Right forelimb (tissue), 1 donor: ENCODE data around the gene C3orf22.
A peak's percentile ranks its signal among the peaks of the same experiment; 100 is the strongest.
"Not testable (repeated sequence)": the region's sequence is repeated elsewhere in the genome, so short reads cannot be mapped to it uniquely, and the experiment has no call there.

Experiments
- DNase-seq: peaks from one replicate; pipeline ENCODE4 v3.0.0-alpha.2; 2018

Gene C3orf22, protein sequence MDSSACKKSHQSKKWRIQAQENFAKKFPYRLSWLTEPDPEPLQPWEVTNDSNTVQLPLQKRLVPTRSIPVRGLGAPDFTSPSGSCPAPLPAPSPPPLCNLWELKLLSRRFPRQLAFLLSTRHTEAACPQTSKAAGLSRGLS

DNA sequence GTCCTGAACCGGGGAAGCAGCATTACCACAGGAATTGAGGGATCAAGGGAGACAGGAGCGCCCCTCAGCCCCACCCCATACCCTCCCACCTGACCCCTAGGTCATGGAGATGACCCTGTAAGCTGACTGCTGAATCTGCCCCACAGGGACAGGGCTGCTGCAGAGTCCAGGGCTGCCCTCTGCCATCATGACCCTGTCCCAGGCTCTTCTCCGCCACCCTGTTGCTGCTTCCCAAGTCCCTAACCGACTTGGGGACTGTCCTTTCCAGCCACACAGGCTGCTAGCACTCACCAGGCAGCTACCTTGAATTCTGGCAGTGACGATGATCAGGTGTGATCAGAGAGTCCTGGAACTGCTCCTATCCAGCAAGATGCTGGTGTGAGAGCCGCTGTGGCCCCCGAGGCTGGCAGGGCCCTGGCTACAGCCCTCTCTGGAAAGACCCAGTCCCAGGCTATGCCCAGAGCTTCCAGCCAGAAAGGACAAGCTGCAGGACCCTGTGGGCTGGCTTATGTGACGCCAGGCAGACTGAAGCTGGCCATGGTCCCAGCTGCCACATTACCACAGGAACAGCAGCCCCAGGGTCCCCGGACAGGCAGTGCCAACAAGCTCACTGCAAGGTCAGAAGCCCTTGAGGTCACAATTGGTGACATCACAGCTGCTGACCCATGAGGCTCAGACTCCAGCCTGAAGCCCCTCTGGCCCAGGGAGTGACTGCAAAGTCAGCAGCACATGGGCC, at the start of gene C3orf22:
C3orf22 (minus strand) TSS at position 597 of the 736 bp plus-strand sequence. CDS start 5,542 bp downstream, outside the sequence.
- DNase-seq: peak; percentile 23

DNA sequence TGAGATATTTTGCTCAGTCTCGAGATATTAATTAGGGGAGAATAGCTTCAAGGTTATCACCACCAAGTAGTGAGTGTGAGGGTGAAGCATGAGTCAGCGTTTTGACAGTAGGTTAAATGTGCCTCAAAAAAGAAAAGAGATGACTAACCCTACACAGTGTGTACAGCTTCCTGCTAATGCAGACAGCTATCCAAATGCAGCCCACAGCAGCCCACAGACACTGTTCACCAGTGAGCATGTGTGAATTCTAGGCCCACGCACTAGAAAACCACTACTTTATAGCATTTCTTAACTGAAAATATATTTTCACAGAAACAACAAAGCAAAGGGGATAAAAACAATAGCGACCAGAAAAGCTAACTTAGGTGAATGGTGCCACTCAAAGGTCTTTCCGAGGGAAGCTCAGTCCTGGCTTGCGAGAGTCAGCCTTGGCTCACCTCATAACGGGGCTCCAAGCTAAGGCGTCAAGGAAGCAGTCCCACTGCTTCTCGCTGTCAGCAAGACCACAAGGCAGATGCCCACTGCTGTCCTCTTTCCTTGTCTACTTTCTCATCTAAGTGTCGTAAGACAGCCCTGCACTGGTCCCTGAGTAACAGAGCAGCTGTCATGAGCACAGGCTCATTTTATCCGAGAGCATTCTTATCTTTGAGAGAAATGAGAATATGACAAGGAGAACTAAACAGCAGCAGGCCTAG, 48.6 kb upstream of the C3orf22 start:
- DNase-seq: no peak

DNA sequence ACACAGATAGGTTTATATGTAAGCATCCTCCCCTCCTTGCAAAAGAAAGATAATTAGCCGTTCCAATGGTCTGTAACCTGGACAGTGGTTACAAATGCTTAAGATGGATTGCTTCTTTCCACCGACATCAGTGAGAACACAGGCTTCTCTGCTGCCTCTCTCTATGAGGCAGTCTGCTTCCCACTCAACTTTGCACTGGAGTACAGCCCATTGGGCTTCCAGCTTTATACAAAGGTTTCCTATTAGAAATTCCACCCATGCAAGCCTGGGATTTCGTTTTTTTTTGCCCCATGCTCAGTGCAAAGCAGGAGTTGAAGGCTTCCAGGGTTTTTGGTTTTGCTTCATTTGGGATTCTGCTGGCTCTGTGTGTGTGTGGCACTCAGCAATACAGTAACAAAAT, 47.3 kb upstream of the C3orf22 start:
- no peak for DNase-seq

DNA sequence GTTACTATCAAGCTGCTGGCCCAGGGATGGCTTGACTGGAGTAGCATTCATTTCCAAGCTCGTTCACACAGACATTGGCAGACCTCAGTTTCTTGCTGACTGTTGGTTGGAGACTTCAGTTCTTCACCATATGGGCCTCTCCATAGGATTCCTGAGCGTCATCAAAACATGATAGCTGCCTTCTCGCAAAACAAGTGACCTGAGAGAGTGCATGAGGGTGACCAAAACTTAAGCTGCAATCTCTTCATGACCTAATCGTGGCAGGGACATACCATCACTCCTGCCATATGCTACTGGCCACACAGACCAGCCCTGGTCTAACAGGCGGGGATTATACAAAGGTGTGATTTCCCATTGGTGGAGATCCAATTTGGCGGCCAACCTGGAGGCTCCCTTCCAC, 46.0 kb upstream of the C3orf22 start:
- no peak for DNase-seq

DNA sequence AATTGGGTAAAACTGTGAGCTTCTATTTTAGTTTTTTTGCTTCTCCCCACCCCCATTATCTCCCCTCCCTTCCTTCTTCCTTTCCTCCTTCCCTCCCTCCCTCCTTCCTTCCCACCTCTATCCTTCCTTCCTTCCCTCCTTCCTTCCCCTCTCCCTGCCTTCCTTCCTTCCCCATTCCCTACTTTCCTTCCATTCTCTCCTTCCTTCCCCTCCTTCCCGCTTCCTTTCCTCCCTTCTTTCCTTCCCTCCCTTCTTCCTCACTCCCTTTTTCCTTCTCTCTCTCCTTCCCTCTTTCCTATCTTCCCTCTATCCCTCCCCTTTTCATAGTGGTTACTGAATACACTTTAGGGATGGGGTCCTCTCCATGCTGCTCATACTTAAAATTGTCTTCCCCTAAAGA, 40.4 kb upstream of the C3orf22 start:
- no peak for DNase-seq

DNA sequence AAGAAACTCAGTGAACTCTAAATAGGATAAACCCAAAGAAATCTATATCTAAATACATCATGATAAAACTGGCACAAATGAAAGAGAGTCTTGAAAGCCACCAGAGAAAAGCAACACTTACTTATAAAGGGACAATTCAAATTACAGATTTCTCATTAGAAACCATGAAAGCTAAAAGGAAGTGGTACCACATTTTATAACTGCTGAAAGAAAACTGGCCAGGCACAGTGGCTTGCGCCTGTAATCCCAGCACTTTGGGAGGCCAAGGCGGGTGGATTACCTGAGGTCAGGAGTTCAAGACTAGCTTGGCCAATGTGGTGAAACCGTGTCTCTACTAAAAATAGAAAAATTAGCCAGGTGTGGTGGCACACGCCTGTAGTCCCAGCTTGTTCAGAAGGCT, 36.7 kb upstream of the C3orf22 start:
- not testable (repeated sequence) for DNase-seq

DNA sequence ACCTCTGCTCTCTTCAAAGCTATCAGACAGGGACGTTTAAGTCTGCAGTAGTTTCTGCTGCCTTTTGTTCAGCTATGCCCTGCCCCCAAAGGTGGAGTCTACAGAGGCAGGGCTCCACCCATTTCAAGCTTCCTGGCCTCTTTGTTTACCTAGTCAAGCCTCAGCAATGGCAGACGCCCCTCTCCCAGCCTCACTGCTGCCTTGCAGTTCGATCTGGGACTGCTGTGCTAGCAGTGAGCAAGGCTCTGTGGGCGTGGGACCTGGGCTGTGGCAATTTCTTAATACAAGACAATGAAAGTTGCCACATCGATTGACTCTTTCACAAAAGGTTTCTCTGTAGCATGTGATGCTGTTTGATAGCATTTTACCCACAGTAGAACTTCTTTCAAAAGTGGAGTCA, 32.8 kb upstream of the C3orf22 start:
- DNase-seq: not testable (repeated sequence)

DNA sequence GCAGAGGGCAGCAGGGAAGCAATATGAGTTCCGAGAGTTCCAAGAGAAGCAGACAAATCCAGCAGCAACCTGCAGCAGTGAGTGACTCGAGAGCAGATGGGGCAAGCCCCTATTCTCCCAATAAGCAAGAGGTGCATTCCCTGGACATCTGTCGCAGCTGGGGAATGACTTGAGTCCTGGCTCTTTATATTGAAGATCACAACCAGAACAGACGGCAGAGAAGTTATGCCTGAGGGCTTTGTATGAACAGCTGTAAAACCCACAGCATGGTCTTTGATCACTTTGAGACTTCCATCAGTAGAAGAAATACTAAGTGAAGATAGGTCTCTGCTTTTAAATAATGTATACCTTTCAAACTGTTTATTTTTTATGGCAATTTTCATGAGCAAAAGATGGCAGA, 23.6 kb upstream of the C3orf22 start:
- DNase-seq: no peak

DNA sequence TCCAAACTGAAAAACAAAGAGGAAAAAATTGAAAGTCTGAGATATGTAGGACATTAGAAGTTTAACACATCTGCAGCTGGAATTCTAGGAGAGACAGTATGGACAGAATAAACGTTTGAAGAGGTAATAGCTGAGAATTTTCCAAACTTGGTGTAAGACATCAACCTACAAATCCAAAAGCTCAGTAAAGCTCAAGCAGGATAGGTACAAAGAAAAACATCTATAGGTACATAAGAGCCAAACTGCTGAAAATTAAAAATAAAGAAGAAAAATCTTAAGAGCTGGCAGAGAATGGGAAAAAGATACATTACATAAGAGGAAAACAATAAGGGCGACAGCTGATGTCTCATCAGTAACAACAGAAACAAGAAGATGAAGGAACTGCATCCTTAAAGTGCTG, 22.8 kb upstream of the C3orf22 start:
- no peak for DNase-seq

DNA sequence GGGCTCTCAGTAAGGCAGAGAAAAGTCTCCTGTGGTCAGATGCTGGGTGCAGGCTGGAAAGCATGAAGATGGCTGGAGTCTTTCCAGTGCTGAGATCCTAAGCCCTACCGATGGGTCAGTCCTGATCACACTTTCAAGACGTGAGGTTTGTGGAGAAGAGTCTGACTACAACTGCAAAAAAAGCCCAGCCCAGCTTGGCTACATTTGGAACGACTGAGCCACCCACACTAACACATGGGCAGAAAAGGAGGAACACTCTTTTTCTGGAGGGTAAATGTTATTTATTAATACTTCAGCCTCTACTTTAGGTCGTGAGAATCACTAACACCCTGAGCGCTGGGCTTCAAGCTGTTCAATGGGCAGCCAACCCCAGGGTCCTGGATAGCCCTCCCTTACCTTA, 22.0 kb upstream of the C3orf22 start:
- no peak for DNase-seq

DNA sequence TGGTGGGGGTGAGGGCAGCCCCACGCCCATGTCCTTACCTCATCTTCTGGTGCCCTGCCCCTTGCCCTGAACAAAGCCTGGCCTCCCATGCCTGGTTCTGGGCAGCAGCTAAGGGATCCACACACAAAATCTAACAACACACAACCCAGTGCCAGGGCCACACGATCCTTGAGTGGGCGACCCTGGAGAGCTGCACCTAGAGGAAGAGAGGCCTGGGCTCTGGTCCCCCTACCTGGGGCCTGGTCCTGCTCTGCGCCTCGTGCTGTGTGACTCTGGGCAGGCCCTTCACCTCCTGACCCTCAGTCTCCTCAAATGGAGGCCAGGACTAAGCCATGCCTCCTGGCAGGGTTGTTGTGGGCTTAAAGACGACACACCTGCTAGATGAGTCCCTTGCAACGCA, 20.0 kb upstream of the C3orf22 start:
- no peak for DNase-seq

DNA sequence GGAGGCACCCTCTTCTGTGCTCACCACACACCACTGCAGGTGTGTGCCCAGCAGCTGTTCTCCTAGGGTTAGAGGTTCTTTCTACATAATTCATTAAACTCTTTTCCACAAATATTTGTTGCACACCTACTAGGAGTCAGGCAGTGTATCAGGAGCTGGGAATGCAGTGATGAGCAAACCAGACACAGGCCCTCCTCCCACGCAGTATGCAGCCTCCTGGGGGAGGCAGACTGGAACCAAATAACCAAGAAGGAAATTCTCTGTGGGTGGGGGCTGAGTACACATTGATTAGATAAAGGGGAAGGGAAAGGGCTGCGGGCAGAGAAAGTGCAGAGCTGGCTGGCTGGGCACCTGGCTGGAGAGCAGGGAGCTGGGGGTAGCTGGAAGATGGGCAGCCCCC, 18.5 kb upstream of the C3orf22 start:
- no peak for DNase-seq

DNA sequence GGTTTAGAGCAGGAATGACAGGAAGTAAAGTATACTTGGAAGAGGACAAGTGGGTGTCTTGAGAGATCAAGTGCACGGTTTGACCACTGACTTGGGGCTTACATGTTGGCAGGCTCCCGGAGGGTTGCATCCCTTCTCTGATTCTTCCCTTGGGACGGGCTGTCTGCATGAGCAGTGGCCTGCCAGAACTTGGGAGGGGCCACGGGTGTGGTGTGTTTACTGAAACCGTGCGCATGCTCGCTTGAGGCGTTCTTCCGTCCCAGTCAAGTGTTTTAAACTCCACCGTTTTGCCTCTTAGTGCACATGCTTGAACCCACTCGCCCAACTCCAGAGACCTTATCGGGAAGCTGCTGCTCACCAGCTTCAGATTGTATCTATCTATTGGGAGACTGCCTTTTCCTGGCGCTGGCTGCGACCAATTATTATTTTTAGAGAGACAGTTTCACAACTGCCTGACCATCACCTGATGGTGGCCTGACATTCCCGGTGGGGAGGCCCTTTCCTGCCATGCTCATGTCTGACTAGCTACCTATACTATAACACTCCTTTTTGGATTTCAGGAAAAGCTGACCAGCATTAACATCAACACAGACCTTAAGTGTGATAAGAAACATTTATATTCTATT, 14.9 kb upstream of the C3orf22 start:
- no peak for DNase-seq

DNA sequence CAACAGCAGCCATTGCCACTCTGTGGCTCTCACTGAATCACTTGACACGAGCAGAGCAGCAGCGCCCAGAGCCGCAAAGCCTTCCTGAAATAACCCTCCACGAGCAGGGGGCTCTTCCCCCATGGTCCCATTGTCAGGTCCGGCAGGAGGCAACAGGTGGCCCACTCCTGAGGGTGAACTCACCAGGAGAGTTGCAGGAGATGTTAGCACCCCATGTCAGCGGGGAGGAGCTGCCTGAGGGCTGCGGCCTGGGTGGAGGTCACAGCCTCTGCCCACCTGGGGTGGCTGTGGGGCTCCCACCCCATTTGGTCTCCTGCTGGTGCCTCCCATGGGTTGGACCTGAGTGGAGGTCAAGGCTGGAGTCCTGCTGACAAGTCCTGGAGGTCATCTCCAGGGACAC, 12.3 kb upstream of the C3orf22 start:
- no peak for DNase-seq

DNA sequence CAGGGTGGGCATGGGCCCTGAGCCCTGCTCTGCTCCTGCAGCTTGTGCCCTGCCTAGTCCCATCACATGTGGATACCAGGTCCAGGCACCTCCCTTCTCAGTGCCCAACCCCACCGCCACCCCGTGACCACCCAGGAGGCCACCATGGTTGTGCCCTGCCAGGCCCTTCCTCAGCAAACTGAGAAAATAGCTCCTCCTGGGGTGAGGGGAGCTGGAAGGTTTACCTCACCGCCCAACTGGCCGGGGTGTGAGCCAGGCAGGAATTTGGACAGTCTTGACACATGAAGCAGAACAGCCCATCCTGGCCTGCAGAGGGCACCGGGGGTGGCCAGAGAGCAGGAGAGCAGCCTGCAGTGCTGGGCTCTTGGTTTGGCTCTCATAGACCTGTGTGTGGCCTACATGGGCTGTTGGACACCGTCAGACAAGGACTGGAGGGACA, 11.4 kb upstream of the C3orf22 start:
- no peak for DNase-seq

DNA sequence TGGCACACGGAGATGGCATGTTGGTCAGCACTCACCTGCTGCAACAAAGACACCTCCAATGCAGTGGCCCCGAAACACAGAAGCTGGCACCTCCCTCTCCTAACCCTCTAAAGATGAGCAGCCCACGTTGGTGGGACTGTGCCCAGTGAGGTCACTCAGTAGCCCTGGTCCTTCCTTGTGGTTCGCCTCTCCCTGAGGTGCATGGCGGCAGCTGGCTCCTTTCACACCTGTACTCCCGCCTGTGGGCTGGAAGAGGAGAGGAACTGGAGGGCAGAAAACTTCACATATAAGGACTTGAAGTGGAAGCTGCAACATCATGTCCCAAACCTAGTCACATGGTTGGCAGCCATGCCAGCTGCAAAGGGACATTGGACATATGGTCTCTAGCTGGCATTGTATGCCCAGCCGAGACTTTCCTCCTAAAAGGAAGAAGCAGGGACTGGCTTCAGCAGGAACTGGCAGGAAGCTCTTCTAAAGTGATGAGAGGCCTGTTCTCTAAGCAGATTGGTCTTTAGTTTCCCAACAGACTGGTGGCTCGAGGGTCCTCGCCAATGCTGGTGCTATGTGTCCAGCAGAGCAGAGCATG, 10.8 kb upstream of the C3orf22 start:
- no peak for DNase-seq

DNA sequence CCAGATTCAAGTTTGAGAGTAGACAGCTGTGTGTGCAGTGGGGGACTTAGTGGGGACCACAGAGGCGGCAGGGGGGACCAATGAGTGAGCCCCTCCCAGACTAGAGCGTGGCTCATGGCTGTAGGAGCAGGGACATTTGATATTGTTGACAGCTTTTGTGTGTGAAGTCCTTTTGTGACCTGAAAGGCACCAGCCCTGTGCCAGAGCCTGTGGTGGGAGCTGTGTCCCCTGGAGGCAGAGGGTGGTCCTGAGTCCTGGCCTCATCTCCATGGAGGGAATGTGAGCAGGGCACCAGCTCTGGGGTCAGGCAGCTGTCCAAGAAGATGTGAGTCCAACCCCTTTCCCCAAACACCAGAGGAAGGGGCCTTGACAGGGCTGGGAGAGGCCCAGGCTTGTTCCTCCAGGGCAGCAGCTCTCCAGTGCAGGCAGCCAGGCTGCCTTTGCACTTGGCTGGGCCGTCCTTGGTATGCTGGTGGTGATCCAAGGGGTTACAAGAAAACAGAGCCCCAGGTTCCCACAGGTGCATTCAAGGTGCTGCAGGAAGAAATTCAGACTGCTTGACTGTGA, 10.1 kb upstream of the C3orf22 start:
- DNase-seq: no peak

DNA sequence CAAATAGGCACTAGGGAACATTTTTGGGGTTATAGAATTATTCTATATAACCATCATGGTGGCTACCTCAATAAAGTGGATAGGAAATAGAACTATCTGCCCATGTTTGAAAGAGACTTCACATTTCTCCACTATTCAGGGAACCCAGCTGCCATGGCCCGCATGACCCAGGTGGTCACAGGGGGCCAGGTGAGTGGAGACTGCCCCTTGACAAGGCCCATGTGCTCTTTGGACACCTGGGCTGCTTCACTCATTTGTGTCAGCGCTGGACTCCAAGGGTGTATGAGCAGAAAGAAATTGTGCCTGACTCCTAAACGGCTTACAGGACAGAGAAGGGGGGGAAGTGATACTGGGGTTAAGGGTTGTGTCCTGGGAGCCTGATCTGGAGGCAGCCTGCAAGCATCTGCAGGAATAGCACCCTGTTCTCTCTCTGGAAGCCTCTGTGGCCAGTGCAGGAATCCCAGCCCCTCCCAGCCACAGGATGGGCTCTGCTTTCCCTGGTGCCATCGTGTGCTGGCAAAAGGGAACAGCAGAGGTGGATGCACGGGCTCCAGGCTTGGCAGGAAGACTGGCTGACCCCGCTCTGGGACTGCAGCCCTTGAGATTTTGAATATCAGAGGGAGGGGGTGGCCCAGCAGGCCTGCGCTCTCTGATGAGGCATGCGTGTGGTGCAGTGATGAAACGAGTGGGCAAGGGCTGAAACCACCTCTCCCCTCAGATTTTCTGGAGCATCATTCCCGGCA, 9.1 kb upstream of the C3orf22 start:
- peak; percentile 37 for DNase-seq

DNA sequence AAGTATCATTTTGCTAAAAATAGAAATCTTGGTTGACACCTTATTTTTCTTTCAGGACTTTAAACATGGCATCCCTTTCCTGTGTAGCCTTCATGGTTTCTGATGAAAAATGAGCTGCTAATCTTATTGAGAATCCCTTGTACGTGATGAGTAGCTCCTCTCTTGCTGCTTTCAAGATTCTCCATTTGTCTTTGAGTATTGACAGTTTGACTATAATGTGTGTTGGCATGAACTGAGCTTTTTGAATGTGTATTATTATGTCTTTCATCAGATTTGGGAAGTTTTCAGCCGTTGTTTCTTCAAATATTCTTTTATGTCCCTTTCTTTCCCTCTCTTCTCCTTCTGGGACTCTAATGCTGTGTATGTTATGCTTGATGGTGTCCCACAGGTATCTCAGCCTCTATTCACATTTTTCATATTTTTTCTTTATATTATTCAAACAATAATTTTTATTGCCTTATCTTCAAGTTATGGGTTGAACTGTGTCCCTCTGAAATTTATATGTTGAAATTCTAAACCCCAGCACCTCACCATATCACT, 4.1 kb upstream of the C3orf22 start:
- no peak for DNase-seq

DNA sequence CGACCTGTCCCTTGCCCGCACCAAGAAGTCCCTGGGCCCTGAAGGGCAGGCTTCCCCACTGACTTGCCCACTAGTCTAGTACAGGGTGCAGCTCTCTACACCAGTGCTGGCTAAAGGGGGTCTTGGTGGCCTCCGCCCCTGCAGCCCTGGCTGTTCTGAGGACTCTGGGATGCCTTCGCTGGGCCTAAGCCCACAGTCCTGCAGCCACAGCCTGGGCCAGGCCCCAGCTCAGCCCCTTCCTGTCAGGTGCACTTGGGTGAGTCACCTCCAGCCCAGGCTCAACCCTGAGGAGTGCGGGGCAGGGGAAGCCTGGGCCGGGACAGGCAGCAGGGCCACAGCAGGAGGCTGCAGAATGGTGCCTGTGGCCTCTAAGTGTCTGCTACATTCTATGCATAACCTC, 971 bp downstream of the C3orf22 start:
- DNase-seq: peak; percentile 32

DNA sequence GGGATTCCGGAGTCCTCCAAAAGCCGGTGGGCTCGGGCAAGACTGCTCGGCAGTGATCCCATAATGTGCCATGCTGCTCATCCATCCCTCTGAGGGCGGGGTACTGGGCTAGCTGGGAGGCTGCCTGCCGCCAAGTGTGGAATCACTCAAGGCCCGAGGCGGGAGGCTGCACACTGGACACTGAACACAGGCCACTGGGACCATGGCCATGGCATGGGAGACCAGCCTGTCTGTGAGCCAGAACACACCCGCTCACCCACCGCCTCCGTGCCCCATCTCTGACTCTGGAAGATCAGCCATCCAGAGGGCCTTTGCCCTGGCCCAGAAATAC, 1.4 kb downstream of the C3orf22 start:
- DNase-seq: no peak
